Endodermal cell (in vitro differentiated cells): ENCODE measurements around the gene LYAR. TPM values are rescaled to one million over a fixed set of nuclear protein-coding genes. Genes with fewer than 3 reads are reported as not detected.
"Not testable (repeated sequence)": the region's sequence is repeated elsewhere in the genome, so short reads cannot be mapped to it uniquely, and the experiment has no call there.

Source experiments
- DNase-seq: peaks from one replicate; pipeline ENCODE4 v3.0.0-alpha.2; 2017
- H3K27ac ChIP-seq: 2 replicates; pipeline ENCODE4 v1.5.1; 2013; ENCODE audit warnings: mild to moderate bottlenecking, low read depth, low read length, moderate library complexity
- H3K27me3 ChIP-seq: 2 replicates; pipeline ENCODE4 v1.6.1; 2013; ENCODE audit warnings: mild to moderate bottlenecking, low read length, moderate library complexity; ENCODE audit not compliant: insufficient read depth, control insufficient read depth, poor library complexity, severe bottlenecking
- H3K36me3 ChIP-seq: 2 replicates; pipeline ENCODE4 v1.7.0; 2013; ENCODE audit warnings: mild to moderate bottlenecking, low read length, moderate library complexity; ENCODE audit not compliant: control insufficient read depth, insufficient read depth
- H3K4me1 ChIP-seq: one replicate; pipeline ENCODE4 v1.7.0; 2013; ENCODE audit warnings: low read length; ENCODE audit not compliant: control insufficient read depth, insufficient read depth
- H3K4me3 ChIP-seq: 2 replicates; pipeline ENCODE4 v1.5.1; 2013; ENCODE audit warnings: mild to moderate bottlenecking, low read length, moderate library complexity
- H3K9ac ChIP-seq: 2 replicates; pipeline ENCODE4 v1.6.1; 2013; ENCODE audit warnings: mild to moderate bottlenecking, low read length, moderate library complexity; ENCODE audit not compliant: poor library complexity, severe bottlenecking; ENCODE audit errors: extremely low read depth
- H3K9me3 ChIP-seq: 2 replicates; pipeline ENCODE4 v1.6.1; 2013; ENCODE audit warnings: mild to moderate bottlenecking, low read length, moderate library complexity; ENCODE audit not compliant: control insufficient read depth
- H3K27ac Mint-ChIP-seq: 2 replicates; pipeline ENCODE4 v1.8.0; 2020; ENCODE audit warnings: mixed read lengths
- H3K27me3 Mint-ChIP-seq: 2 replicates; pipeline ENCODE4 v1.8.0; 2021; ENCODE audit warnings: mild to moderate bottlenecking, mixed read lengths; ENCODE audit not compliant: insufficient read depth
- H3K36me3 Mint-ChIP-seq: 2 replicates; pipeline ENCODE4 v1.8.0; 2020; ENCODE audit warnings: low read depth, mixed read lengths
- H3K4me1 Mint-ChIP-seq: 2 replicates; pipeline ENCODE4 v1.8.0; 2020; ENCODE audit warnings: mixed read lengths
- H3K4me3 Mint-ChIP-seq: 2 replicates; pipeline ENCODE4 v1.8.0; 2020; ENCODE audit warnings: mild to moderate bottlenecking, moderate library complexity, mixed read lengths
- H3K9me3 Mint-ChIP-seq: 2 replicates; pipeline ENCODE4 v1.8.0; 2020; ENCODE audit warnings: mild to moderate bottlenecking, mixed read lengths
- CTCF ChIP-seq: fragments of 200-600 bp; sonication (generic); conservative IDR thresholded peaks from 2 replicates; pipeline ENCODE4 v1.5.0; 2021; ENCODE audit warnings: antibody characterized with exemption, mild to moderate bottlenecking
- WGBS, 2 experiments: methylation state at CpG; one replicate each; pipeline versions ENCODE4 v1.1.5 to v1.1.7; 2013; ENCODE audit warnings: missing lambda C conversion rate in 2 of 2, mixed read lengths in 1 of 2; ENCODE audit not compliant: insufficient coverage in 1 of 2, insufficient read length in 1 of 2; 5-methylcytosine and 5-hydroxymethylcytosine counted together
- total RNA-seq, 2 donors: library from RNA; stranded (reverse); fragmentation: NEBNext Ultra II Directional in 1 of 2; extraction: Animal tissue kit (Norgen Biotek cat#: 25700) in 1 of 2; gene quantifications; 2 replicates in 1 of 2; 3 replicates in 1 of 2; pipeline ENCODE4 v1.2.1, GENCODE V29; 2021

The LYAR gene
- total RNA-seq, 2 donors from 2014 or later = 23.7 to 26.3 TPM

- WGBS, 2 experiments = 90 to 98% methylated on average over 6 to 8 of the region's 8 CpGs
Observed at GRCh38 chr4:4249866-4250265, 40.1 kb downstream of the LYAR start.

GRCh38 chr4:4249342-4249741, 40.6 kb downstream of the LYAR start:
- not testable (repeated sequence) for H3K4me1 ChIP-seq, H3K9me3 Mint-ChIP-seq, DNase-seq, H3K9me3 ChIP-seq, H3K9ac ChIP-seq, H3K4me1 Mint-ChIP-seq, H3K27ac Mint-ChIP-seq, H3K27ac ChIP-seq
- Histone ChIP-seq H3K4me3 (peak overlapping the region; percentile 96), H3K27me3 (peaks cover 14% of the 10 kb centered on the region), H3K36me3 (peaks cover 21% of the 10 kb centered on the region)
- Mint-ChIP-seq H3K27me3 (peaks cover 12% of the 10 kb centered on the region), H3K36me3 (peaks cover 16% of the 10 kb centered on the region), H3K4me3 (peak overlapping the region; percentile 90)
- 93 to 94% methylated on average over 13 to 15 of the region's 15 CpGs for WGBS, 2 experiments

More at GRCh38 chr4:4249866-4250265, 40.1 kb downstream of the LYAR start:
- H3K36me3 ChIP-seq = peaks cover 15% of the 10 kb centered on the region
- DNase-seq = no peak
- Mint-ChIP-seq H3K27ac (no peak overlapping the region), H3K4me1 (peaks cover 10% of the 10 kb centered on the region), H3K27me3 (peaks cover 12% of the 10 kb centered on the region), H3K9me3 (no peaks in the 10 kb centered on the region), H3K36me3 (peaks cover 11% of the 10 kb centered on the region), H3K4me3 (no peak overlapping the region)
- no peak overlapping the region for H3K27ac ChIP-seq
- H3K4me3 ChIP-seq = no peak overlapping the region
- H3K4me1 ChIP-seq = no peaks in the 10 kb centered on the region
- no peak for TF ChIP-seq CTCF
- H3K9ac ChIP-seq = no peak overlapping the region
- no peaks in the 10 kb centered on the region for H3K9me3 ChIP-seq
- peaks cover 19% of the 10 kb centered on the region for H3K27me3 ChIP-seq

- Histone ChIP-seq H3K4me1 (no peaks in the 10 kb centered on the region), H3K9ac (peak overlapping the region; percentile 84), H3K27ac (peak overlapping the region; percentile 91), H3K4me3 (peak overlapping the region; percentile 96), H3K27me3 (peaks cover 11% of the 10 kb centered on the region), H3K36me3 (peaks cover 26% of the 10 kb centered on the region), H3K9me3 (no peaks in the 10 kb centered on the region)
- DNase-seq = no peak
- Mint-ChIP-seq H3K9me3 (no peaks in the 10 kb centered on the region), H3K4me1 (peaks cover 10% of the 10 kb centered on the region), H3K27ac (peak overlapping the region; percentile 99), H3K27me3 (peaks cover 12% of the 10 kb centered on the region), H3K36me3 (peaks cover 21% of the 10 kb centered on the region), H3K4me3 (peak overlapping the region; percentile 90)
- WGBS, 2 experiments = 57 to 71% methylated on average over 9 to 10 of the region's 10 CpGs
- TF ChIP-seq CTCF = no peak
Observed at GRCh38 chr4:4248885-4249203, 41.1 kb downstream of the LYAR start.
